NCI-H2196 (cell line): ENCODE results near the gene PPFIA2.
"Not testable (repeated sequence)": the region's sequence is repeated elsewhere in the genome, so short reads cannot be mapped to it uniquely, and the experiment has no call there.

ENCODE experiments used
- DNase-seq: peaks from one replicate; lab custom pipeline; 2025; ENCODE audit not compliant: unreplicated experiment; lab: John Stamatoyannopoulos, UW

The PPFIA2 gene

GRCh38 chr12:81670759-81671158, 88.4 kb downstream of the PPFIA2 start:
- no peak for DNase-seq

- DNase-seq = no peak
These were observed 90.7 kb downstream of the PPFIA2 start for GRCh38 chr12:81668475-81668874.

- DNase-seq = not testable (repeated sequence)
These were observed 99.8 kb downstream of the PPFIA2 start for GRCh38 chr12:81659310-81659709.

- peak; percentile 31 for DNase-seq
These were observed 114.6 kb downstream of the PPFIA2 start for GRCh38 chr12:81644503-81644902.

GRCh38 chr12:81639196-81639595, 120.0 kb downstream of the PPFIA2 start:
- DNase-seq = no peak

- no peak for DNase-seq
These were observed 126.0 kb downstream of the PPFIA2 start for GRCh38 chr12:81633127-81633526.

- peak; percentile 43 for DNase-seq
These were observed 131.6 kb downstream of the PPFIA2 start for GRCh38 chr12:81627336-81628189.

GRCh38 chr12:81626406-81626805, 132.7 kb downstream of the PPFIA2 start:
- DNase-seq = no peak

GRCh38 chr12:81617915-81618314, 141.2 kb downstream of the PPFIA2 start:
- no peak for DNase-seq

GRCh38 chr12:81615026-81615588, 144.0 kb downstream of the PPFIA2 start:
- no peak for DNase-seq

- peak; percentile 2 for DNase-seq
These were observed 147.9 kb downstream of the PPFIA2 start for GRCh38 chr12:81610955-81611889.

- DNase-seq = no peak
These were observed 161.1 kb downstream of the PPFIA2 start for GRCh38 chr12:81597928-81598604.

- DNase-seq = no peak
These were observed 162.6 kb downstream of the PPFIA2 start for GRCh38 chr12:81596558-81596957.

GRCh38 chr12:81591256-81591655, 167.9 kb downstream of the PPFIA2 start:
- no peak for DNase-seq

- DNase-seq = not testable (repeated sequence)
These were observed 168.4 kb downstream of the PPFIA2 start for GRCh38 chr12:81590703-81591102.

- no peak for DNase-seq
These were observed 170.7 kb downstream of the PPFIA2 start for GRCh38 chr12:81588235-81589008.

GRCh38 chr12:81585787-81586186, 173.4 kb downstream of the PPFIA2 start:
- DNase-seq = no peak

GRCh38 chr12:81573228-81573627, 185.9 kb downstream of the PPFIA2 start:
- no peak for DNase-seq

GRCh38 chr12:81572411-81572810, 186.7 kb downstream of the PPFIA2 start:
- no peak for DNase-seq

- no peak for DNase-seq
These were observed 188.9 kb downstream of the PPFIA2 start for GRCh38 chr12:81570234-81570633.
